Neural cell (in vitro differentiated cells): ENCODE results near the gene ATG14.

Source experiments
- EP300 ChIP-seq: fragments of 450-650 bp; conservative IDR thresholded peaks from 2 replicates; pipeline ENCODE4 v1.6.1; 2014; ENCODE audit warnings: antibody characterized with exemption, mild to moderate bottlenecking, moderate library complexity; ENCODE audit not compliant: poor library complexity, severe bottlenecking
- EZH2 ChIP-seq: fragments of 200-600, 300-800 bp; shearing (Covaris generic), sonication (generic); IDR thresholded peaks from 2 replicates; pipeline ENCODE4 v1.6.1; 2014; ENCODE audit warnings: antibody characterized with exemption, low read length, borderline replicate concordance, mild to moderate bottlenecking; ENCODE audit not compliant: insufficient read depth, poor library complexity, severe bottlenecking
- MXI1 ChIP-seq: fragments of 450-650 bp; conservative IDR thresholded peaks from 2 replicates; pipeline ENCODE4 v1.6.1; 2014; ENCODE audit warnings: antibody characterized with exemption, mild to moderate bottlenecking; ENCODE audit not compliant: poor library complexity, severe bottlenecking
- POLR2AphosphoS5 ChIP-seq: IDR thresholded peaks from 2 replicates; pipeline ENCODE4 v1.6.1; 2012
- RAD21 ChIP-seq: fragments of 450-650 bp; conservative IDR thresholded peaks from 2 replicates; pipeline ENCODE4 v1.6.1; 2014; ENCODE audit warnings: antibody characterized with exemption, mild to moderate bottlenecking, moderate library complexity
- REST ChIP-seq: IDR thresholded peaks from 2 replicates; pipeline ENCODE4 v1.6.1; 2012; ENCODE audit warnings: borderline replicate concordance
- TF ChIP-seq, protein P1 (sequence below): fragments of 450-650 bp; IDR thresholded peaks from 2 replicates; pipeline ENCODE4 v1.5.1; 2014; ENCODE audit warnings: antibody characterized with exemption, mild to moderate bottlenecking, moderate library complexity; ENCODE audit not compliant: poor library complexity, severe bottlenecking

GRCh38 chr14:55347040-55347439 lies 64.6 kb downstream of the ATG14 start:
- TF ChIP-seq EP300, result no peak
- TF ChIP-seq, protein P1, sequence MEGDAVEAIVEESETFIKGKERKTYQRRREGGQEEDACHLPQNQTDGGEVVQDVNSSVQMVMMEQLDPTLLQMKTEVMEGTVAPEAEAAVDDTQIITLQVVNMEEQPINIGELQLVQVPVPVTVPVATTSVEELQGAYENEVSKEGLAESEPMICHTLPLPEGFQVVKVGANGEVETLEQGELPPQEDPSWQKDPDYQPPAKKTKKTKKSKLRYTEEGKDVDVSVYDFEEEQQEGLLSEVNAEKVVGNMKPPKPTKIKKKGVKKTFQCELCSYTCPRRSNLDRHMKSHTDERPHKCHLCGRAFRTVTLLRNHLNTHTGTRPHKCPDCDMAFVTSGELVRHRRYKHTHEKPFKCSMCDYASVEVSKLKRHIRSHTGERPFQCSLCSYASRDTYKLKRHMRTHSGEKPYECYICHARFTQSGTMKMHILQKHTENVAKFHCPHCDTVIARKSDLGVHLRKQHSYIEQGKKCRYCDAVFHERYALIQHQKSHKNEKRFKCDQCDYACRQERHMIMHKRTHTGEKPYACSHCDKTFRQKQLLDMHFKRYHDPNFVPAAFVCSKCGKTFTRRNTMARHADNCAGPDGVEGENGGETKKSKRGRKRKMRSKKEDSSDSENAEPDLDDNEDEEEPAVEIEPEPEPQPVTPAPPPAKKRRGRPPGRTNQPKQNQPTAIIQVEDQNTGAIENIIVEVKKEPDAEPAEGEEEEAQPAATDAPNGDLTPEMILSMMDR, result no peak
- no peak for TF ChIP-seq REST
- no peak for TF ChIP-seq EZH2
- no peak for TF ChIP-seq POLR2AphosphoS5
- no peak for TF ChIP-seq RAD21
- no peak for TF ChIP-seq MXI1
